Inflammatory macrophage treated with lipopolysaccharide for 4 hours (primary cell): ENCODE results near the gene ZSCAN9.

Source experiments
- DNase-seq: peaks from one replicate; pipeline ENCODE4 v3.0.0-alpha.2; 2020

Gene ZSCAN9

DNA sequence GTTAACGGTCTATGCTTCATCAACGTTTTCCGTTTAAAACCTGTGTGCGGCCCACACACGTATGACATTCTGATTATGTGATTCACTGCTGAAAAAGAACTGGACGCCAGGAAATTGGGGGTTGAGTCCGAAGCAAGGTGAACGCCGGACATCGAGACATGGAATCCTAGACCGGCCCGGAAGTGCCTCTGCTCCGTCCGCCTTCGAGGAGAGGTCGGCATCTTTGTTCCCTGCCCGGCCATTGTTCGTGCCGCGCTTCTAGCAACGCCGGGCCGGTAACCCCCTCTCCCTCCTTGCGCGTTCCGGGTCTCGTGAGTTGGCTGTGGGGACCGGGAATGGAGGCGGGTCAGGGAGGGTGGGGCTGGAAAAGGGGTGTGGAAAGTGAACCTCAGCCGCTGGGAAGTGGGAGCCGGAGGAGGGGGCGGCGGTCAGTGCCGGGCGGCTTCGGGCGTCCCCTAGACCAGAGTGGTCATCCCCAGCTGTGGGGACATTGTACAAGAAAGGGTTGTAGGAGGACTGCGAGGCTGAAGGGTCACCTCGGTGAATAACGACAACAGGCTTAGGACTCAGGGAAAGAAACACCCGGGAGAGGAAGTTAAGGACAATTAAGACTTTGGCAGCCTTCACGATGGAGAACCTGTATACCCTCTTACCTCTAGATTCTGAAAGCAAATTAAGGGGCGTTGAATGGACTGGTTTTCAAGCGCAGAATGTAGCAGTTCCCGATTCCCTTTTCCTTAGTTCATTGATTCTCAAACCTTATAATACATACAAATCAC is at the start of gene ZSCAN9:
Gene ZSCAN9, plus strand, starts transcription at position 220 of the 779 bp plus-strand sequence. CDS start 1,810 bp downstream, outside the sequence.
- DNase-seq: peak; percentile 69

DNA sequence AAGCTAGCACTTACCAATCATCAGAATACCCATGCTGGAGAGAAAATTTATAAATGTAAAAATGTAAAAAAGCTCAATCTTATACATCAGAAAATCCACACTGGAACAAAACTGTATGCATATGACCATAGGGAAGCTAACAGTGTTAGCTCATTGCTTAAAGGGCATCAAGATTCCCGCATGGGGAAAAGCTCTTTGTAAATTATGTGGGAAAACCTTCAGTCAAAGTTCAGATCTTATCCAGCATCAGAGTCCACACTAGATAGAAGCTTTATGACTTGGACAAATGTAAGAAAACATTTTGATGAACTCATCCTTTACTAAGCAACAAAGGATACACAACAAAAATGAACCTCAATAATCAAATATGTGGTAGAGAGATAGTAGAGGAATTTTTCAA is 48.7 kb upstream of the ZSCAN9 start:
- no peak for DNase-seq

DNA sequence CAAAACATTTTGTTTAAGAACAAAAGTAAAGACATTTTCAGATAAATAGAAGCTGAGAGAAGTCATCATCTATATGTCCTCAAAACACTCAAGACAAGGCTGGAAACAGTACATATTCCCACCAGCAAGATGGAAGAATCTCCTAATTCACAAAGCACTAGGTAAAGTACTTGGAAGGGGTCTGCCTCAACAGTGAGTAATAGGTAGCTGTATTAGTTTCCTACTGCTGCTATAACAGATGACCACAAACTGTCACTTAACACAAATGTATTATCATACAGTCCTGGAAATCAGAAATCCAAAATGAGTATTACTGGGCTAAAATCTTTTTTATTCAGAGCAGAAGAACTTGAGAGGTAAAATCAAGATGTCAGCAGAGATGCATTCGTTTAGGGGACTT is 42.8 kb upstream of the ZSCAN9 start:
- no peak for DNase-seq

DNA sequence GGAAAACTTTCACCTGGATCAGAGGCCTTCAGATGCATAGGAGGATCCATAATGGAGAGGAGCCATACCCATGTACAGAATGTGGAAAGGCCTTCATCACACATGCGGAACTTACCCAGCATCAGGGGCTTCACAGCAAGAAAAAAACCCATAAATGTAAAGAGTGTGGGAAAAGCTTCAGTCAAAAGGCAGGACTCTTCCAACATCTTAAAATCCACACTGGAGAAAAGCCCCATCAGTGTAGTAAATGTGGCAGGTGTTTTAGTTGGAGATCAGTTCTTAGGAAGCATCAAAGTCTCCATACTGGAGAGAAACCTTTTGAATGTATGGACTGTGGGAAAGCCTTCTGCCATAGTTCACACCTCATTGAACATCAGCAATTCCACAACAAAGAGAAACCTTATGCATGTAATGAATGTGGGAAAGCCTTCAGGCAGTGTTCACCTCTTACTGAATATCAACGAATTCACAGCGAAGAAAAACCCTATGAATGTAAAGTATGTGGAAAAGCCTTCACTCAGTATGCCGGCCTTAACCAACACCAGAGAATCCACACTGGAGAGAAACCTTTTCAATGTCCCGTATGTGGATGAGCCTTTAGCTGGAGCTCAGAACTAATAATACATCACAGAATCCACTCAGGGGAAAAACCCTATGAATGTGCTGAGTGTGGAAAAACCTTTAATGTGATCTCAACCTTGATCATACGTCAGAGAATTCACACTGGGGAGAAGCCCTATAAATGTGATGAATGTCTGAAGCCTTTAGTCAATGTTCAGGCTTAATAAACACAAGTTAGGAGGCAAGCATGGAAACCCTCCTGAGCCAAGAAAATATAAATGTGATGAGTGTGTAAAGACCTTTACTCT is 36.7 kb upstream of the ZSCAN9 start:
- DNase-seq: no peak

DNA sequence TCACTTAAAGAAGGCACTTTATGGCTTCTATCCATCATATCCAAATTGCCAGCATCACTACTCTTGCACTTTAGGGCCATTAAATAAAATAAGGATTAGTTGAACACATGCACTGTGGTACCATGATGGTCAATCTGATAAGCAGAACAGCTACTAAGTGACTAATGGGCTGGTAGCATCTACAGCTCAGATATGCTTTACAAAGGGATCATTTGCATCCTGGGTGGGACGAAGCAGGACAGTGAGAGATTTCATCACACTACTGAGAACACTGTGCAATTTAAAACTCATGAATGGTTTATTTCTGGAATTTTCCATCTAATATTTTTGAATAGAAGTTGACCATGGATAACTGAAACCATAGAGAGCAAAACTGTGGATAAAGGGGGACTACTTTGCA is 25.1 kb upstream of the ZSCAN9 start:
- no peak for DNase-seq

DNA sequence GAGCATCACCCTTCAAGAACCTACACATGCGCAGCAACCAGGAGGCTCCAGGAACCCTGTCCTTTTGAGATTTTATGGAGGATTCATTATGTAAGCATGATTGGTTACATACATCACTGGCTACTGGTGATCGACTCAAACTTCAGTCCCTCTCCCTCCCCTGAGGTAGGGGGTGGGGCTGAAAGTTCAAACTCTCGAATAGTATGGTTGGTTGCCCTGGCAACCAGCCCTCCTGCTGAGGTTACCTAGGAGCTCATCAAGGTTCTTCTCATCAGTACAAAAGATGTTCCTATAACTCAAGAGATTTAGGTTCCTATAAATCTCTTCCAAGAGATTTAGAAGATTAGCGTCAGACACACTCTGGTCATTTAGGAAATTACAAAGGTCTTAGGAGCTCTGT is 21.9 kb upstream of the ZSCAN9 start:
- DNase-seq: no peak

DNA sequence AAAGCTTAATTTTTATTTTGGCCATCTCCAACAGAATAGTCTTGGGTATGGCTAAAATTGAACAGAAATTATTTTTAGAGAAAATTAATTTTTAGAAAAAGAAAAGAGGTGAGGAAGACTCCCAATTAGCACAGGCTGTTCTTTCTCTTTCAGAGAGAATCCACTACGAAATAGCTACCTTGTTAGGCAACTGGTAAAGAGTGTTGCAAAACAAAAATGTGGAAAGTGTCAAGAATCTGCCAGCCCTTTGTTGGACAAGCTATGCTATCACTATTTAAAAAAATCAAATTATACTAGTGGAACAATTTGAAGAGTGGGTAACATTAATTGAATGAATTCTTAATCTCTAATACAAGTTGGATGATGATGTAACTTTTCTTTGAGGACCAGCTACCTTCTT is 19.2 kb upstream of the ZSCAN9 start:
- DNase-seq: peak; percentile 52

DNA sequence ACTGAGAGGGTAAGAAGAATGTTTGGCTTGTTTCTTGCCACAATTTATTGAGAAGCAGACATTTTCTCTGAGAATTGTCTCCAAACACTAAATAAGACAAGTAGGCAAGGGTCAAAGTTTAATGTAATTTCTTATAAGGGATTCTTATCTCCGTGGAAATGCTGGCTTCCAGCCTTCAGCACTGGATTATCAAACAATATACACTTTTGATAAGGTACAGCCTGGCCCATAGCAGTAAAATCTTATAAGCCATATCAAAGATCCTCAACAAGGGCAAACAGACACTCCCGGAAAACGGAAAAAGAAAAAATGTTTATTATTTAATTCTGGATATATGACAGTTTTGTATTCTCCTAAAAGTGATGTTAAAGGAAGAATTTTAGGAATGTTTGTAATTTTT is 18.5 kb upstream of the ZSCAN9 start:
- no peak for DNase-seq

DNA sequence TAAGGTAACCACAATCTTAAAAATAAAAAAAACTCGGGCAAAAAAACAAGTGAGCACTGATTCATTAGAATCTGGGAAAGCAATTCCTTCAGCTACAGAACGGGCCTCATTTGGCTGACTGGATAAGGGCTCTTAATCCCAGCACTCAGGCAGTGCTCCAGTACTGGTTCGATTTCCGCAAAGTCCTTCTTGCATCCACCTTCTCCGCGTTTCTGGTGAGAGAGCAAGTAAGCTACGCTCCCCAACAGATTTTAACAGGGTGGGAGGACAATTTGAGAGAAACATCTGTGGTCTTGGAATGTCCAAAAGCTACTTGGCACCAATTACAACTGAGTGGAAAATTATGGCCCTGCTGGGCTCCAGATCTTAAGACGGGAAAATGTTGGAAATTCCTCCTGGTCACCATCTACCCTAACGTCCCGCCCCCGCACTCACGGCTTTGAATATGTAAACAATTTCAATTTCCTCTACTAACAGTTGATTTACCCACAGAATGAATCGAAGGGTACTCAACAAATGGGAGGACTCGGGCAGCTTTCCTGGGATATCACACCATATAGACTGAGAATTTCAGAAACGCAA is 18.1 kb upstream of the ZSCAN9 start:
- peak; percentile 17 for DNase-seq

DNA sequence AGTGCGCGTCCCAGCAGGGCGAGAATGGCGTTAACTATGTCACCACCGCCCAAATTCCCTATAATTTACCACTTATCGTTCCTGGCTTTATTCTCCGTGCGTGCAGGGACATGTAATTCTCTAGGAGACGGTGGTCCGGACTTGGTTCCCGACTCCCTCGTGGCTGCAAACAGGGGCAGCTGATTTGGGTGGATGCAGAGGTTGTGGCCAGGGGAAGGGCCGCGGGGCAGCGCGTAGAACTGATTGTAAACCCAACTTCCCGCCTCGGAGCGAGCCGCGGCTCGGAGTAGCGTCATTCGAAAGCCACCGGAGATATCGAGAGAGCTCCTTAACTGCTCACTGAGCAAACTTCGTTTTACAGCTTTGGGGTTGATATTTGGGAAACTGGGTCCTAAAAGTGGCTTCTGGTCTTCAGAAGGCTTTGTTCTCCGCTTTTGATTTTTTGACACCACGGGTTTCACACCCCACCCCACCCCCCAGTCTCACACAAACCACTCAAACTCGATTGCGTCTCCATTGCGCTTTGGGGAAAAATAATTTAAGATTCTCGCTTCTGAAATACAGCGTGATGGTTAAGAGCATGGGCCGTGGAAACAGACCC is 17.5 kb upstream of the ZSCAN9 start:
- DNase-seq: peak; percentile 40

DNA sequence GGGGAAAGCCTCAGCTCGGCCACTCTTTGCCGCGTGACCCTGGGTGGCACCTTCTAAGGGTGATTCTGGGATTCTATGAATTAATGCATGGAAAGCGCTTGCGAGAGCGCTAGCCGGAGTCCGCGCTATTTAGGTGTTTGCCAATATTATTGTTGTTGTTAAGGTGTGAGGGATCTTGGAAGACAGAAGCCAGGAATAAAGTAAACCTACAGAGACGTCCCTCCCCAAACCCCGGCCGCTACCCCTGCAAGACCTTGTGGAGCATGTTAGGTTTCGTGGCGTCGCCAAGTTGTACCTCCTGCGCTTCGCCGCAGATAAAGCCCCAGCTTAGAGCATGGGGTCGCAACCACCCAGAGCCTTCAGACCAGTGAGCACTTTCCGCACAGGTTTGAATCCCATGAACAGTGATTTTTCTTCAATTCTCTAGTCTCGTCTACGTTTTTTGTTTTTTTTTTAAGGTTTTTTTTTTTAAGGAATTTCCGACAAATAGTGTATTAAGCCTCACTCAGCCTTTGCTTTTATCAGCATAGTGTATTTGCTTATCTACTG is 16.9 kb upstream of the ZSCAN9 start:
- DNase-seq: no peak

DNA sequence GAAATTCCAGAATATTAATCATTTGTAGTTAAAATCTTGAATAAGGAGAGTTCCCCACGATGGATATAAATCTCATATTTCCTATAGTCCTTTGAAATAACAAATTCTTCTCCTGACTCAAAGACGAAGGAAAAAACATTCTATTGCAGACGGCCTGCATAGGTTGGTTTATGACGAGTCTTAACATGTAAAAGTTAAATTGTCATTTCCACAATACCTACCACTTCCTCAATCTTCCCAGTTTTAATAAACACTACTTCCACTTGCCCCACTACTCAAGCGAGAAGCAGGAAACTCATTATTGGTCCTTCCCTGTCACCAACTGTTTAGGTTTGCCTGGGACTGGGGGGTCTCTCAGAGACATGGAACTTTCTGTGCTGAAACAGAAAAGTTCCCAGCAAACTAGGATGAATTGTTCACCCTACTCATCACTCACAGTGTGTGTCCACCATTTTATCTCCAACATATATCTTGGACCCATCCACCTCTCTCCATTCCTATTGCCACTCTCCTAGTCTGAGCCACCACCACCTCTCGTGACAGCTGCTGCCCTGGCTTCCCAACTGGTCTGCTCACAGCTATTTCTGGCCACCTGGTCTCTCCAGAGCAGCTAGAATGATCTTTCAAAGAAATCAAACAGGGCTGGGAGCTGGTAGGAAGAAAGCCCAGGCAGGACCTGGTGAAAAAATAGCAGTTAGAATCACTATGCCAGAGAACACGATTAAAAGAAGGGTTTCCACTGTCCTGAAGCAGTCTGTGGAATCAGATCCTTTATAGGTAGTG is 15.1 kb upstream of the ZSCAN9 start:
- no peak for DNase-seq

DNA sequence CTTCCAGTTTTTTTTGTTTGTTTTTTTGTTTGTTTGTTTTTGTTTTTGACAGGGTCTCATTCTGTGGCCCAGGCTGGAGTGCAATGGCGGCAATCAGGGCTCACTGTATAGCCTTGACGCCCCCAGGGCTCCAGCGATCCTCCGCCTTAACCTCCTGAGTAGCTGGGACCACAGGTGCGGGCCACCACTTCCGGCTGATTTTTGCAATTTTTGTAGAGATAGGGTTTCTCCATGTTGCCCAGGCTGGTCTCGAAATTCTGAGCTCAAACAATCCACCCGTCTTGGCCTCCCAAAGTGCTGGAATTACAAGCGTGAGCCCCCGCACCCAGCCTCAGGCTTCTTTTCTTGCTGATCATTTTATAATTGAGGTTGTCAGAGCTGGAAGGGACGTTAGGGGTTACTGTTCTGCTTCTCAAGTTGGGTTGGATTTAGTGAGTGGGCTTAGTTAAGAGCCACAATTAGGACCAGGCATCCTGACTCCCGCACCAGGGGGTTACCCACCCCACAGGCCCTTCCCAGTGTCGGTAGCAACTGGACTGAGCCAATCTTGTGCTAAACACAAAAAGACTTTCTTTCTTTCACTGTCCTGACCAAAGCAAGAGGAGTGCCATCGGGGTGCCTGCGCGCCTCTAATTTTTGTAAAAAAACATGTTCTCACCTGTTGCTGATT is 13.1 kb upstream of the ZSCAN9 start:
- no peak for DNase-seq

DNA sequence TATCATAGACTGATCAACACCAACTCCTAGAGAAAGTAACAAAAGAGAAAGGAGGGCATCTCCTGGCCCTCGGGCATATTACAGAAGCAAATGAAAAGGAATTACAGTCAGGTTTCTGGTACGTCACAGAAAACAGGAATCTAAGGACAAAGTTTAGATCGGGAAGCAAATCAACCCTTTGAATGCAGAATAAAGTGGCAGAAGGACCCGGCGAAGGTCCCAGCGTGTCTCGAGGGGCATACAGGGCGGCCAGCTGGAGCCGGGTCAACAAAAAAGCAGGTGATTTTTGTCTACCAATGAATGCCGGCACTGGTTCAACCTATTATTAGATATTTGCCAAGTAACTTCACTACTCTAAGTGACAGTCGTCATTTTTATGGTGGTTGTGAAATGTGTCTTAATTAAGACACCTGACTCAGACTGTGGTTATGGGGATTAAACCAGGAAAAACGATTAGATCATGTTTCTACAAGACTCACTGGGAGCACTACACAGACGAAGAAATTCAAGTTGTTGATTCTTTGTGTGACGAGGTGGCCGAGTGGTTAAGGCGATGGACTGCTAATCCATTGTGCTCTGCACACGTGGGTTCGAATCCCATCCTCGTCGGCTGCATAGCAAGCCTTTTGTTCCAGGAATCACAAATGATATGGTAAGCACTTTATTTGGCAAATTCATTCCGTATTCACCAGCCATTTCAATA is 12.4 kb upstream of the ZSCAN9 start:
- peak; percentile 75 for DNase-seq

DNA sequence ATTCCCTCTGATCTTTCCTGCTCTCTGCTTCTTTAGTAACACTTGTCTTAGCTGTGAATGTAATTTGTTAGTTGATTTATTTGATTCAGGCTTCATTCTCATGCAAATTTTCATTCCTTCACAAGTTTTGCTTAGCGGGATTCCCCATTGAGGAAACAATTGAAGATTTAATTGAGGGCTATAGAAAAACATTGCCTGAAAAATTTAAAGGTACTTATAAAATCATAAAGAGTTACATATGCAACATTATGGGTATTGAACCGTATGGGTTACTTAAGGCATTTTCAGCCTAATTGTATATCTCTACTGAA is 11.9 kb upstream of the ZSCAN9 start:
- DNase-seq: no peak

DNA sequence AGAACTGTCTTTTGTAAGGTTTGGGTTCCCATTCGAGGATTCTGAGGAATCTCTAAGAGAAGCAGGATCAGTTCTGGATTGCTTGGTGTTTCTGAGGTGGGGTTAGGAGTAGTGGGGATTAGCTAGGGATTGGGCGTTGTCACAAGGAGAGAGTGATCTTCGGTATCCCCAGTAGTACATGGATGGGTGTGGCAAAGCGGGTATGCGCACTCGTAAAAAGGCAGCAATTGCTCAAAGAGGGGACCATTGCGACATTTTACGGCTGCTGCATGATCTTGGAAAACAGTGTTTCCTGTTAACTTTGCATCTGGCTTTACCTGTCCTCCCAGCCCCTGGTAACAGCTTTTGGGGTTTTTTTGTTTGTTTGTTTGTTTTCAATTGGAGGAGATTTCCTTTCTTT is 9.7 kb upstream of the ZSCAN9 start:
- DNase-seq: no peak

DNA sequence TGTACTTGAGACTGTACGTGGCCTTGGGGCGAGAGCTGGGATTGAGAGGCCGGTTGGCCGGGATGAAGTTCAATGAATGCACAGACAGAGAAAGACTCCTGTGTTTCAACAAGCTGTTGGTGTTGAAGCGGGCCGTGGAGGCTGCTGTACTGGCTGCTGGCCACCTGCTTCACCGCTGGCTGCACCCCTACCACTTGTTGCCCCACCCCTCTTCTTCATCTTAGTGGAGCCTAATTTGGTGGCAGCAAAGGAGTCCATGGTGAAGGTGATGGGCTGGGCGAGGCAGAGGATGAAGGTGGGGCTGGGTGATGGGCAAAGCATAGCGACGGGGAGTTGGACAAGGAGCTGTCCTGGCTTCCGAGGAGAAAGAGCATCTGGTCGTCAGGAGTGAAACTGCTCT is 7.2 kb upstream of the ZSCAN9 start:
- no peak for DNase-seq

DNA sequence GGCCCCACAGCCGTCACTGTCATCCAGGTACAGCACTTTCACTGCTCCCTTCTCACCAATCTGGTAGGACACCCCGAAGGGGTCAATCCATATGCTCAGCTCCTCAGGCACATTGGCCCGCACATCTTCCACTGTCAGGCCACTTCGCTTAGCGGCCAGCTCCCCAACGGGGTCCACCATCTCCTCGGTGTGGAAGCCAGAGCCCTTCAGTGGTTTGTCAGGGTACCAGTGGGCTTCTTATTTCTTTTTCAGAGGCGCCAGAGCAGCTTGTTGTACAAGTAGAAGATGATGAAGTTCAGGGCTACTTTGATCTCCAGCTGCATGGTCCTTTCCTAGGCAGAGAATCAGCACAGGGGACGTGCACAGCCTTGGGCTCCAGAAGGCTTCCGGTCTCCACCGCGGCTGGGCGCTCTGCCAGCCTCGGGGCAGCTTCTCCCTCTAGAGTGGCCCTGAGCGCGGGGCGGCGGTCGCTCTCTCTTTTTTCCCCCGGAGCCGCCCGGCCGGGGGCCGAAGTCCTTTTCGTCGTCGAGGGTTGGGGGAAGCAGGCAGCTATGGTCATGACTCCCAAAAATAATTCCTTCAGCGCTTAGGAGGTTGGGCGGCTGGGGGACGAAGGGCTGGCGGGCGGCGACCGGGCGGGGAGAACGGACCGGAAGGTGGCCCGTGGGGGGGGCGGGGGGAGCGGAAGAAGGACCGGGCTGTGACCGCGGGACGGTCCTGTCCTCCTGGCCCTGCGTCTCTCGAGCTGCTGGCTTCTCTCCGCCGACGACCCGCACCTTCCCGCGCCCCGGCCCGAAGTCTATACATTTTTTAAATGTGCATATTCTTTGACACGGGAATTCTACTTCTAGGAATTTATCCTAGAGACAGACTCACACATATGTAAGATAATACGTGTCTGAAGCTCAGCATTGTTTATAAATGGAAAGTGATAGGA is 6.5 kb upstream of the ZSCAN9 start:
- DNase-seq: peak; percentile 66

DNA sequence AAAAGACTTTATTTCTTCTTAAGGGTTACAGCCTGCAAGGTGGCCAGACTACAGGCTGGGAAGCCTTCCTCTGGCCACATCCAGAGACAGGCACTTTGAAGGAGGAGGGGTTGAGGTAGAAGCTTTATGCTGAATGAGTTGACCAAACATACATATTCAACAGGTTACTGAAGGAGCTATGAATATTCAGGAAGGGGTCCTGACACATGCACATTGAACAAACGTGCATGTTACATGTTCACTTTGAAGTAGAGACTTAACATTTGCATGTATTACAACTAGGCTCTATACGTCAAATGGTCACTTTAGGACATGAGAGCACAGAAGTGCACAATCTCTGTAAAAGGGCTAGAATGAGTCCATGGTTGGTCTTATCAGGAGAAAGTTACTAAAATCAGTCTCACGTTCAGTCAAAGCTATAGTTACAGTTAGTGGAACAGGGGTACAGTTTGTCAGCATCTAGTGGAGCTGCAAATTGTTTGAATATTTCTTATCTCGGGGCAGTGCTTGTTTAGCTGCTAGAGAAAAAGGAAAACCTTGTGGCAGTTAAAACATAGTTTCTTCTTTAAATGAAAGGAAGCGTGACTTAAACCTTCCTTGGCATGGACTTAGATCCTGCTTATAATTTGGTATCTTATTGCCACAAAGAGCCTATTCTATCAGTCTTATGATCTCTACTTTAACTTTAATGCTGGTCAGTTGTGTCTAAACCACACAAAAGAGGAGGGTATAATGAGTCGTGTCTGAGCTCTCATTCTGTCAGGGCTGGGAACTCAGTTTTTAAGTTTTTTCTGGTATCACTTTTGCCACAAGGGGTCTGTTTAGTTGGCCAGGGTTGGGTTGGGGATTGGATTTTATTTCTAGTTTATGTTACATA is 4.6 kb upstream of the ZSCAN9 start:
- no peak for DNase-seq
